ENCODE measurements around the gene KLC4.

Gene KLC4

GRCh38 chr6:43059168-43060033, at the start of gene KLC4, which contains the start of gene MRPL2:
Gene KLC4, plus strand, starts transcription at chr6:43059631. Its CDS starts 1,705 bp downstream, at chr6:43061336.
Gene MRPL2, minus strand, starts transcription at chr6:43059434. Its CDS starts 53 bp downstream, at chr6:43059381.
- in situ Hi-C loops (cut with HindIII; ENCODE audit: low sequenced_read_pairs) = no loop called here

DNA sequence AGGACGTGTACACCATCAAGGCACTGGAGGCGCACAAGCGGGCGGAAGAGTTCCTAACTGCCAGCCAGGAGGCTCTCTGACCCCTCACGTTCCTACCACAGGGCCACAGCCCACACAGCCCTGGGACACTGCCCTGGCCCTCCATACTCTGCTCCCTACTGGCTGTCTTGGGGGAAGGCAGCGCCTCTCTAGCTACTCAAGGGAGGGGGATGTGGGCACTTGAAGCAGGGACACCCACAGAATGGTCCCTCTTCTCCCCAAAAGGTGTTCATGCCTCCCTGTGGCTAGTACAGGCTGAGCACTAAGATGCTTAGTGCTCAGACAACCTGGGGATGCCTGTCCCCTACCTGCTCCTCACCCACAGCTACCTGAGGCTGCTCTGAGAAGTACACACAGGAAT, 48.2 kb upstream of the KLC4 start:
- in situ Hi-C loops (cut with HindIII; ENCODE audit: low sequenced_read_pairs) = no loop called here

DNA sequence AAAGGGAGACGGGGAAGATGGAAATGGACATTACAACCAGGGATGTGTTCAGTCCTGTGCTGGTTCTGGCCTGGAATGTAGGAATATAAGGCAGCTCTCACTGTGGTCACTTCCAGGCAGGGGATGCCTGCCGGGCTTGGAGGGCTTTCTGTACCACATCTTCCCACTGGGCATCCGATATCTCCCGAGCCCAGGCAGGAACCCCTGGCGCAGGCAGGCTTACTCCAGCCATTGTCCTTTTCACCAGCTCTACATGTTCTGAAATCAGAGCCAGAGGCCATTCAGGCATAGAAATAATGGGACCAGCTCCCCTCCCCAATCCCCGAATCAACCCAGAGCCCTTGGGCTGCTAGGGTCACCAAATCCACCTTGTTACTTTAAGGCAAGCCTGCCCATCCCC, 47.1 kb upstream of the KLC4 start:
- in situ Hi-C loops (cut with HindIII; ENCODE audit: low sequenced_read_pairs) = no loop called here

GRCh38 chr6:43013097-43013842, 46.2 kb upstream of the KLC4 start:
- in situ Hi-C loops (cut with HindIII; ENCODE audit: low sequenced_read_pairs) = no loop called here

DNA sequence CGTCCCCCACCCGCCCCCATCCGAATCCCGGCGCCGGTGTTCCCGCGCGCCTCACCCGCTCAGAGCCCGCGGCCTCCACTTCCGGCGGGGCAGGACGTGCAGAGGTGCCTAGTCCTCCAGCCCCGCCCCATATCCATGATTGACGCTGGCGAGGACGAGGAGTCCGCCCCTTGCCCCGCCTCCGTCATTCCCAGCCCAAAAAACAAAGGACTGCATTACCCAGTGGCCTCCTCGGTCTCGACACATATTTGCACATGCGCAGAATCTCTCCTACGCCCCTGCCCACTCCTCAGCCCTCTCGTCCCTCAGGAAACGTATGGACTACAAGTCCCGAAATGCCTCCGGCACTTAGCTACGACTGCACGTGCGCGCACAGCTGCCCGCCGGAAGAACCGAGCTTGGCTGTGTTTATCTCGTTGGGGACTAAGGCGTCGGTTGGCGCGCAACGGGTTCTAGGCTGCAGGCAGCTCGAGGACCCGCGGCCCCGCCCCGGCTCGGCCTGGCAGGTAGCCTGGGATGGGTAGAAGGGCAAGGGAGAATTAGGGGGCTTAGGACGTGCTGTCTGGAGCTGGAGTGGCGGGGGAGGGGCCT, 45.5 kb upstream of the KLC4 start, which contains the start of the genes KLHDC3 and MEA1:
Gene KLHDC3 (plus strand): TSS at position 407 of the 591 bp plus-strand sequence. CDS start 2,944 bp downstream, outside the sequence.
Gene MEA1 (minus strand): TSS at position 104 of the 591 bp plus-strand sequence. CDS start 133 bp downstream, outside the sequence.
- in situ Hi-C loops (cut with HindIII; ENCODE audit: low sequenced_read_pairs) = no loop called here

DNA sequence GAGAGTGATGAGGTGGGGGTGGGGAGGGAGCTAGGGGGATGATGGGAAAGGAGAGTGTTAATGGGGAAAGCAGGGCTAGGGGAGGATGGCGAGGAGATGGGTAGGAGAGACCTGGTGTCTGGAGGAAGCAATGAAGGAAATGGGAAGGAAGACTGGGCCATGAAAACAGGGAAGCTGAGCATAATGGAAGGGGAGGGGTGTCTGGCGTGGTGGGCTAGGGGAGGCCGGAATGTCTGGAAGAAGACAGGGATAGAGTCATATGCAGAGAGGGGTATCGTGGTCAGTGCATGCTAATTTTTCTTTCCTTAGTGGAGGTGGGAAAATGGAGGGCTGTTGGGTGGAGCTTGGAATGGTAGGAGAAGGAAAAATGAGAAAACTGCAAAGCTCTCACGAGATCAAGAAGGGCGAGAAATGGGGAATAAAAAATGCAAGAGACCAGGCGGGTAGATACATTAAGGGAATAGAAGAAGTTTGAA, 45.0 kb upstream of the KLC4 start:
- in situ Hi-C loops (cut with HindIII; ENCODE audit: low sequenced_read_pairs) = no loop called here

GRCh38 chr6:43016176-43016942, 43.1 kb upstream of the KLC4 start:
- in situ Hi-C loops (cut with HindIII; ENCODE audit: low sequenced_read_pairs) = no loop called here

- in situ Hi-C loops (cut with HindIII; ENCODE audit: low sequenced_read_pairs) = no loop called here
Measured at GRCh38 chr6:43016943-43017334, 42.5 kb upstream of the KLC4 start.

- in situ Hi-C loops (cut with HindIII; ENCODE audit: low sequenced_read_pairs) = no loop called here
Measured at GRCh38 chr6:43019152-43019551, 40.3 kb upstream of the KLC4 start.

- in situ Hi-C loops (cut with HindIII; ENCODE audit: low sequenced_read_pairs) = no loop called here
Measured at GRCh38 chr6:43020052-43020705, 39.3 kb upstream of the KLC4 start.

GRCh38 chr6:43020847-43021246, 38.6 kb upstream of the KLC4 start:
- in situ Hi-C loops (cut with HindIII; ENCODE audit: low sequenced_read_pairs) = no loop called here

GRCh38 chr6:43021270-43022047, 38.0 kb upstream of the KLC4 start, which contains the start of gene RRP36:
Gene RRP36, plus strand, starts transcription at chr6:43021623. Its CDS starts 32 bp downstream, at chr6:43021655.
- in situ Hi-C loops (cut with HindIII; ENCODE audit: low sequenced_read_pairs) = no loop called here

DNA sequence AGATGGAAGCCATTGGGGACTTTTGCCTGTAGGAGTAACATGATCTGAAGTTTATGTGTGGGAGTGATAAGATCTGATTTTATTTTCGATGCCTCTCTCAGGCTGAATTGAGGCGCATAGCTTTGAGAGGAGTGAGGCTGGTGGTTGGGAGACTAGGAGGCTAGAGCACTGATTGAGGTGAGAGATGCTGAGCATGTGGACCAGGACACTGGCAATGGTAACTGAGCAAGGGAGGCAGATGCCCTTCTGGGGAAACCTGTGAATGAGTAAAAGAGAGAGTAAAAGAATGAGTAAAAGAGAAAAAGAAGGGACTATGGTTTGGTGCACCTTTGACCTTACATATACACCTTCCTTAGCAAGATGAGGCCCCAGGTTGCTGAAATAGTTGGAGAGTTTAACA, 35.0 kb upstream of the KLC4 start:
- in situ Hi-C loops (cut with HindIII; ENCODE audit: low sequenced_read_pairs) = no loop called here

GRCh38 chr6:43026365-43026764, 33.1 kb upstream of the KLC4 start:
- in situ Hi-C loops (cut with HindIII; ENCODE audit: low sequenced_read_pairs) = no loop called here

DNA sequence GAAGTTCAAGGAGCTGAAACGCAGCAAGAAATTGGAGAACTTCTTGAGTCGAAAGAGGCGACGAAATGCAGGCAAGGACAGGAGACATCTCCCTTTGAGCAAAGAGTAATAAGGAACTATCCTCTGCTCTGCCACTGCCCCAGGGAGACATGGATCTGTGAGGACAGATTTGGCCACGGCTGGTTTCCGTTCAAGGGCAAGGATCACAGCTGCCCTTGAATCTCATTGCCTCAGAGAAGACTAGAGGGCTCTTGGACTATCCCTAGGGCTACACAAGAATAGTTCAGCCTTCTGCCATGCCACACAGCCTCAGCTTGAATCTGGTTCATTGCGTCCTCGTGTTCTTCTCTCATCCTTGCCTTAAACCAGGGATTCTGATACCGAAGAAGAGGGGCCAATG, 30.3 kb upstream of the KLC4 start:
- in situ Hi-C loops (cut with HindIII; ENCODE audit: low sequenced_read_pairs) = no loop called here

GRCh38 chr6:43032326-43032725, 27.1 kb upstream of the KLC4 start:
- in situ Hi-C loops (cut with HindIII; ENCODE audit: low sequenced_read_pairs) = no loop called here

GRCh38 chr6:43033496-43034189, 25.8 kb upstream of the KLC4 start:
- in situ Hi-C loops (cut with HindIII; ENCODE audit: low sequenced_read_pairs) = no loop called here

DNA sequence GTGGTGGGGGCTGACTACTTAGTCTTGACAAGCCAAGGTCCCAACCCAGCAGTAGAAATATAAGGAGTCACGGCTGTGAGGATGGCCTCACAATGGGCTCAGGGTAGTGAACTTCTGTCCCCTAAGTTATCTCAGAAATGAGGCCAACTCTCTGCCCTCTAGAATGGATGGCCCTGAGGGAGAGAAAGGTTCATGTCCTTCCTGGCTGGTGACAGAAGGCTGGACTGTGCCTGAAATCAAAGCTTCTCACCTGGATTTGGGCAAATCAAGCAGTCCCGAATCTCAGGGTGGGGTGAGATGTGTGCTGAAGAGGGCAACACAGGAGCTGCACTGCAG, 25.3 kb upstream of the KLC4 start:
- in situ Hi-C loops (cut with HindIII; ENCODE audit: low sequenced_read_pairs) = no loop called here
